ENCODE results near the gene STAT1. TPM values are rescaled to one million over a fixed set of nuclear protein-coding genes. Genes with fewer than 3 reads are reported as not detected.

The STAT1 gene
- 100 to 1,000 TPM in 2 of 6 donors, 10 to 100 TPM in 4; 69.3 to 120 (median 83.1) TPM for total RNA-seq

DNA sequence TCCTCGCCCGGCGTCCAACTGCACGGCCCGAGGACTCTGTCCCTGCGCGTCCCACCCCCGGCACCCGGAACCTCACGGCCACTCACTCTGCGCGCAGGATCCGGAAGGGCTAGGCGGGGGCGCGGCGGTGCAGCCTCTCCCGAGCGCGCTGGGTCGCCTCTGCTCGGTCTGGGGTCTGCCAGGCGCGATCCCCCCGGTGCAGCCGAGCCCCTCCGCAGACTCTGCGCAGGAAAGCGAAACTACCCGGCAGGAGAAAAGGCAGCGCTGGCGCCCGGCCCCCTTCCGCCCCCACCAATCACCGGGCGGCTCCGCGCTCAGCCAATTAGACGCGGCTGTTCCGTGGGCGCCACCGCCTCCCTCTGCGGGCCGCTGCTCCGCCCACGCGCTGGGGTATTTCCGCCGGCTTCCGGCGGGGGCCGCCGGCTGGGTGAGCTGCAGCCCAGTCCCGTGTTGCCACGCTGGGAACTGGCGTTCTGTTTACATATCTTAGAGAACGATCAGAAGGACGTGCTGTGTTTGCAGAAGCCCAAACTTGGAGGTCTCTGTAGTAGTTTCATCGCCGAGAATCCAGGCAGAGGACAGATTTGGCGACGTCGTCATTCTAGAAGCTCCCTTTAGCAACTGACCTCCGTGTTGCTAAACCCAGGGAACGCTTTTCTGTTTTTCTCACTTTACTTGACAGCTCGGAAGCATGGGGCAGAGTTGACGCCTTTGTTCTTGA lies at the start of gene STAT1:
TSS of gene STAT1 (minus strand) at position 240 of the 721 bp plus-strand sequence. CDS start 4,168 bp downstream, outside the sequence.
- WGBS, 2 donors = 0 to 1% methylated on average over 27 to 54 of the region's 68 CpGs
- H3K27ac ChIP-seq = peak within 1 kb of the TSS; percentile 90 to 97 (median 93)
- peaks cover 0 to 13% (median under 1%) of the 10 kb centered on the region in 4 donors for H3K36me3 ChIP-seq
- no peaks in the 10 kb centered on the region for H3K9me3 ChIP-seq
- TF ChIP-seq POLR2A (IDR thresholded peaks at IDR 0.05) = peak in 3 of 4 donors; percentile 92 to 98 (median 94)
- TF ChIP-seq CTCF (IDR thresholded peaks at IDR 0.05) = peak in 4 of 6 experiments; percentile 30 to 62 (median 51)
- TF ChIP-seq EP300 (IDR thresholded peaks at IDR 0.05) = peak in 2 of 4 donors; percentile 86 to 89
- TF ChIP-seq POLR2AphosphoS5 (IDR thresholded peaks at IDR 0.05) = peak; percentile 85 to 94
- H3K27me3 ChIP-seq = no peaks in the 10 kb centered on the region
- DNase-seq = peak; percentile 94 to 99
- peak within 1 kb of the TSS; percentile 68 to 88 (median 84) for H3K4me3 ChIP-seq
- peaks cover 33 to 43% (median 41%) of the 10 kb centered on the region in 4 donors for H3K4me1 ChIP-seq
- ATAC-seq (ENCODE audit: low FRiP score in 2 of 2) = peak; percentile 98 to 99

DNA sequence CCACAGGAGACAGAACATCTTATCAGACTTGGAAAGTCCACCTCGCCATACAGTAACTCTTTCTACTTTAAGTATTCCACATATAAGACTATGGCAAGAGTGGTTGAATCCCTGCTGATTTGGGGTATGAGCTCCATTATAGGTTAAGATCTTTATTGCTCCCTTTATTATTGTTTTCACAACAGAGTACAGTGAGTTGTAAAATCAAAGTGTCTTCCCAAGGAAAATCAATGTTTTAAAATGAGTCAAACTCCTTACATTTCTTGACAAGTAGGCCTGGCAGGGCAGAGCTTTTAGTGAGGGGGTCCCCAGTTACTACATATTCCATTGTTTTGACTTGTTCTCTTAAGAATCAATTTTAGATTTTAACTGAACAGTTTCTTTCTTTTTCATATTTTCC lies 49.6 kb upstream of the STAT1 start:
- no peaks in the 10 kb centered on the region for H3K9me3 ChIP-seq
- DNase-seq (no peak), ATAC-seq (ENCODE audit: low FRiP score in 2 of 2) (no peak)
- no peak overlapping the region for H3K4me3 ChIP-seq
- WGBS, 2 donors = 93 to 96% methylated on average over 1 of the region's 1 CpG
- H3K27ac ChIP-seq = no peak overlapping the region
- no peaks in the 10 kb centered on the region for H3K27me3 ChIP-seq
- no peaks in the 10 kb centered on the region for H3K36me3 ChIP-seq
- TF ChIP-seq POLR2A (IDR thresholded peaks at IDR 0.05) = no peak
- TF ChIP-seq POLR2AphosphoS5 (IDR thresholded peaks at IDR 0.05) = no peak
- TF ChIP-seq EP300 (IDR thresholded peaks at IDR 0.05) = no peak
- no peak for TF ChIP-seq CTCF (IDR thresholded peaks at IDR 0.05)
- H3K4me1 ChIP-seq = peaks cover 0 to 5% (median 0%) of the 10 kb centered on the region in 4 donors

DNA sequence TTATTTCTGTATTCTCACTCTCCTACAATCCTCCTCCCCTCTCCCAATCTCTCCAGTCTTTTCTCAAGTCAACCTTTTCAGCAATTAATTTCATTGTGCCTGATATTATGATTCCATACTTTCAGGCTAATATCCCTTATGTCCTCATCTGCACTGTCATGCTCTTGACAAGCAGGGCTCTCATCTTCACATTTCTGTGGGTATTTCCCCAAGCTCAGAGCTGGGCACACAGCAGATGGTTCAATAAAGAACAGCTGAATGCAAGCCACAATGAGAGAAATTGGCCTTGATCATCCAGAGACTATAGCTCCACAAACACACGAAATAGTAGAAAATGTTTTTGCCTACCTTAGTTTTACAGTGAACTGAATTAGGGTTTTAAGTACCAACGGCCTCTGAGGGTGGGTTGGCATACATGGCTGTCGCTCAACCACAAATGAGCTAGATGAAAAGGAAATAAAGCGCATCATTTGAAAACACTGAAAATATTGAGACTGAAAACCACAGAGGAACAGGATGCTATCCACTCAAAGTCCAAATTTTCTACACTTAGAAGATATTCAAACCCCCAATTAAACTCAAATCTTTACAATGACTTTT lies 47.5 kb upstream of the STAT1 start:
- ATAC-seq (ENCODE audit: low FRiP score in 2 of 2) = no peak
- DNase-seq = no peak
- Histone ChIP-seq H3K27ac (no peak overlapping the region), H3K36me3 (no peaks in the 10 kb centered on the region), H3K4me1 (peaks cover 0 to 5% (median 0%) of the 10 kb centered on the region in 4 donors), H3K4me3 (no peak overlapping the region), H3K27me3 (no peaks in the 10 kb centered on the region), H3K9me3 (no peaks in the 10 kb centered on the region)
- TF ChIP-seq EP300 (IDR thresholded peaks at IDR 0.05) = no peak
- no peak for TF ChIP-seq POLR2A (IDR thresholded peaks at IDR 0.05)
- no peak for TF ChIP-seq POLR2AphosphoS5 (IDR thresholded peaks at IDR 0.05)
- no peak for TF ChIP-seq CTCF (IDR thresholded peaks at IDR 0.05)
- WGBS, 2 donors = 86 to 88% methylated on average over 4 of the region's 4 CpGs

- 87 to 94% methylated on average over 3 of the region's 3 CpGs for WGBS, 2 donors
- Histone ChIP-seq H3K27ac (no peak overlapping the region), H3K27me3 (no peaks in the 10 kb centered on the region), H3K4me3 (no peak overlapping the region), H3K36me3 (no peaks in the 10 kb centered on the region), H3K4me1 (no peaks in the 10 kb centered on the region), H3K9me3 (no peaks in the 10 kb centered on the region)
- DNase-seq (no peak), ATAC-seq (ENCODE audit: low FRiP score in 2 of 2) (no peak)
- TF ChIP-seq EP300 (IDR thresholded peaks at IDR 0.05) (no peak), POLR2AphosphoS5 (IDR thresholded peaks at IDR 0.05) (no peak), CTCF (IDR thresholded peaks at IDR 0.05) (no peak), POLR2A (IDR thresholded peaks at IDR 0.05) (no peak)
Measured at GRCh38 chr2:191059308-191059707, 45.3 kb upstream of the STAT1 start.
